Measurements from ENCODE around the gene ATE1.

DNA sequence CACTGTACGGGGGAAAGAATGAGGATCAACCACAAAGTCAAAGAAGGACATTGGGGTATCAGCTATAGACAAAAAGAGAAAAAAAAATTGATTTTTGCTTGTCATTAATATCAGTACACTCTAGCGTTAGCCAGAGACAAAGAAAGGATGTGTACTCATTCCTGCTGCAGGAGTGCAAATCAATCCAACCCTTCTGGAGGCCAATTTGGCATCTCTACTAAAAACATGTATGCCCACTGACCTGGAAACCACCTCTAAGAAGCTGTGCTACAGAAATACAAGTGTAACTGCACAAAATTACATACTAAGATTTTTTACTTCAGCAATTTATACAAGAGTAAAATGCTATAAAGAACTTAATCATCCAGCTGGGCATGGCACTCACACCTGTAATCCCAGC is 33.6 kb upstream of the ATE1 start:
- TF ChIP-seq, protein P1, sequence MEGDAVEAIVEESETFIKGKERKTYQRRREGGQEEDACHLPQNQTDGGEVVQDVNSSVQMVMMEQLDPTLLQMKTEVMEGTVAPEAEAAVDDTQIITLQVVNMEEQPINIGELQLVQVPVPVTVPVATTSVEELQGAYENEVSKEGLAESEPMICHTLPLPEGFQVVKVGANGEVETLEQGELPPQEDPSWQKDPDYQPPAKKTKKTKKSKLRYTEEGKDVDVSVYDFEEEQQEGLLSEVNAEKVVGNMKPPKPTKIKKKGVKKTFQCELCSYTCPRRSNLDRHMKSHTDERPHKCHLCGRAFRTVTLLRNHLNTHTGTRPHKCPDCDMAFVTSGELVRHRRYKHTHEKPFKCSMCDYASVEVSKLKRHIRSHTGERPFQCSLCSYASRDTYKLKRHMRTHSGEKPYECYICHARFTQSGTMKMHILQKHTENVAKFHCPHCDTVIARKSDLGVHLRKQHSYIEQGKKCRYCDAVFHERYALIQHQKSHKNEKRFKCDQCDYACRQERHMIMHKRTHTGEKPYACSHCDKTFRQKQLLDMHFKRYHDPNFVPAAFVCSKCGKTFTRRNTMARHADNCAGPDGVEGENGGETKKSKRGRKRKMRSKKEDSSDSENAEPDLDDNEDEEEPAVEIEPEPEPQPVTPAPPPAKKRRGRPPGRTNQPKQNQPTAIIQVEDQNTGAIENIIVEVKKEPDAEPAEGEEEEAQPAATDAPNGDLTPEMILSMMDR (IDR thresholded peaks at IDR 0.05), result no peak
- no peak for TF ChIP-seq POLR2A (IDR thresholded peaks at IDR 0.05)

Measured in esophagus squamous epithelium (tissue), 4 donors.